ENCODE results near the gene WDR83.
A peak's percentile ranks its signal among the peaks of the same experiment; 100 is the strongest.
"Not testable (repeated sequence)": the region's sequence is repeated elsewhere in the genome, so short reads cannot be mapped to it uniquely, and the experiment has no call there.

Gene WDR83

GRCh38 chr19:12666265-12667048, at the start of gene WDR83, which contains the start of gene MAN2B1:
Gene WDR83, plus strand, starts transcription at chr19:12666807. Its CDS starts 2,984 bp downstream, at chr19:12669791.
Gene MAN2B1, minus strand, starts transcription at chr19:12666742. Its CDS starts 41 bp downstream, at chr19:12666701.
- peak; percentile 78 for DNase-seq

- DNase-seq, result no peak
Observed at GRCh38 chr19:12617646-12618045, 49.0 kb upstream of the WDR83 start.

DNA sequence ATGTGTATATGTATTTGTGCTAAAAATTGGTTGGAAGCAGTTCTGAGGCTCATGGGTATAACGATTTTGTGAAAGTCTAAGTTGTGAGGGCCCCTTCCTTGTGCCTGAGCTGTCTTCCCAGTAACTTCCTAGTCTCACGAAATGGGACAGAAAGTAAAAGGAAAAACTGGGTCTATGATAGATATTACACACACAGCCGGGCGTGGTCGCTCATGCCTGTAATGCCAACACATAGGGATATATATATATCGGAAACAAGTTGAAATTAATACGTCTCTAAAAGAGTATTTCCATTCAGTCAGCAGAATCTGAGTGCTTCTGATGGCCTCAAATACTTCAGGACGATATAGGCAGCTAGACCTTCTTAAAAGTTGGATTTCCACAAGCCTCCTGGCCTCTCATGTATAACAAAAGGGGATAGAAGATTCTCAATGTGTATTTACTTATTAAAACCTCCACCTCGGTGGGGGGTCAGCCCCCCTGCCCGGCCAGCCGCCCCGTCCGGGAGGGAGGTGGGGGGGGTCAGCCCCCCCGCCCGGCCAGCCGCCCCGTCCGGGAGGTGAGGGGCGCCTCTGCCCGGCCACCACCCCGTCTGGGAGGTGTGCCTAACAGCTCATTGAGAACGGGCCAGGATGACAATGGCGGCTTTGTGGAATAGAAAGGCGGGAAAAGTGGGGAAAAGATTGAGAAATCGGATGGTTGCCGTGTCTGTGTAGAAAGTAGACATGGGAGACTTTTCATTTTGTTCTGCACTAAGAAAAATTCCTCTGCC, 45.2 kb upstream of the WDR83 start:
- DNase-seq, result not testable (repeated sequence)

- DNase-seq, result peak; percentile 29
Observed at GRCh38 chr19:12623361-12624031, 43.1 kb upstream of the WDR83 start.

- DNase-seq, result no peak
Observed at GRCh38 chr19:12626958-12627357, 39.6 kb upstream of the WDR83 start.

- DNase-seq, result no peak
Observed at GRCh38 chr19:12628040-12629022, 38.3 kb upstream of the WDR83 start.

GRCh38 chr19:12629215-12629614, 37.4 kb upstream of the WDR83 start:
- no peak for DNase-seq

DNA sequence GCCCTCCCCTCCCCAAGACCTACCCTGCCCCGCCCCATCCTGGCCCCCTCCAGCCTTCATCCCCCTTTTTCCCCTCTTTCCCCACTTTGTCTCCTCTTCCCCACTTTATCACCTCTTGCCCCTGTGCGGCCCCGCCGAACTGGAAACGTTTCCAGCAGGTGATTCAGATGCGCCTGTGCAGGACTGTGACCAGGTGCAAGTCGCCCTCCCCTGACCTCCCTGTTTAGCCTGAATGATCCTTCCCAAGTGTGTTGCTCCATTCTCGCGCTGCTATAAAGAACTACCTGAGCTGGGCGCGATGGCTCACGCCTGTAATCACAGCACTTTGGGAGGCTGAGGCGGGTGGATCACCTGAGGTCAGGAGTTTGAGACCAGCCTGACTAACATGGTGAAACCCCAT, 30.0 kb upstream of the WDR83 start:
- DNase-seq, result no peak

- DNase-seq, result no peak
Observed at GRCh38 chr19:12638611-12639182, 27.9 kb upstream of the WDR83 start.

GRCh38 chr19:12639901-12640613, 26.6 kb upstream of the WDR83 start:
- peak; percentile 86 for DNase-seq

GRCh38 chr19:12641456-12641855, 25.2 kb upstream of the WDR83 start:
- no peak for DNase-seq

DNA sequence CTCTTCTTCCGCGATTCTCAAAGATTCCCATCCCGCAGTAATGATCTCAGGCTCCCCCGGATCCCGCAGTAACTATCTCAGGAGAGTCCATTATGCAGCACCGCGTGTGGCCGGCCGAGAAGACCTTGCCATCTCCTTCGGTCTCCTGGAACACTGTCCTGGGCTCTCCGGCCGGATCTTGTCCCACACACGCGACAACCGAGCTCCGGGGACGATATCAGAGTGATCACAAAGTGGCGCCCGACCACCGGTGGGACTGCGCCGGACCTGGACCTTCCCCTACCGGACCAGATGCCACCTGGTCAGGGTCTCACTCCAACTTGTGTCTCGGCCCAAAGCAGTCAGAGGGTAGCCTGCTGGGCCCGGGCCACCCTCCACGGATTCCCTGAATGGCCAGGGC, 24.1 kb upstream of the WDR83 start:
- no peak for DNase-seq

DNA sequence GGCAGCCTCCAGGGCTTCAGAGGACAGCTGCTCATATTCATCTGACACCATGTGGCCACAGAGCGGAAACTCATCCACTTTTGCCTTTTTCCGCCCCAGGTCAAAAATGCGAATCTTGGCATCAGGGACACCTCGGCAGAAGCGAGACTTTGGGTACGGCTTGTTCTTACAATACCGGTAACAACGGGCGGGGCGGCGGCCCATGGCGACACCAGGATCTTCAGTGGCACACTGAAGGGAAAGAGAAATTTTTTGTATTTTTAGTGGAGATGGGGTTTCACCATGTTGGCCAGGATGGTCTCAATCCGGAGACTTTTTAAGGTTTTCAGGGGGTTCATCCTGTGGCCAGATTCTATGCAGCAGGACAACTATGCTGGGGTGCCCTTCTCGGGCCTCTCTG, 22.9 kb upstream of the WDR83 start:
- DNase-seq, result not testable (repeated sequence)

GRCh38 chr19:12646551-12646950, 20.1 kb upstream of the WDR83 start:
- no peak for DNase-seq

GRCh38 chr19:12647047-12647446, 19.6 kb upstream of the WDR83 start:
- DNase-seq, result no peak

DNA sequence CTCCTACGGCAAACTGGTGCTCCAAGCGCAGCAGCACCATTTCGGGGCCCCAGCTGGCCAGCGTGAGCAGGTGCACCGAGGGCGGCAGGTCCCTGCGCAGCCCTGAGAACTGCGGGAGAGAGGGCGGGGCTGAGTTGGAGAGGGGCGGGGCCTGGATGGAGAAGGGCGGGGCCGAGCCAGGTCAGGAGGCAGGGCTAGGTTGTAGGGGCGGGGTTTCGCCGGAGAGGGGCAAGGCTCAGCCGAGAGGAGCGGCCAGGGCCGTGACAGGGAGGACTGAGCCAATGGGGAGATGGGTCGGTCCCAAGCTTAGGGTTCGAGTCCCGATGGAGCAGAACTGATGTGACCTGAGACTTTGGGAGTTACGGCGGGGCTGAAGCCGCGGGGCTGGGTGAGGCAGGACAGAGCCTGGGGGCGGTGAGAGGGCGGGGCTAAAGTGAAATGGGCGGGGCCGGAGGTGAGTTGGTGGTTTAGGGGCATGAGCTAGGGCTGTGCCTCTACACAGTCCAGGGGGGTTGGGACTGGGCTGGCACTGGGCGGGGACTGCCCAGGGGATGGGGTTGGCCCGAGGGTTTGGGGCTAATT, 19.0 kb upstream of the WDR83 start:
- peak; percentile 36 for DNase-seq

GRCh38 chr19:12648088-12648487, 18.5 kb upstream of the WDR83 start:
- no peak for DNase-seq

DNA sequence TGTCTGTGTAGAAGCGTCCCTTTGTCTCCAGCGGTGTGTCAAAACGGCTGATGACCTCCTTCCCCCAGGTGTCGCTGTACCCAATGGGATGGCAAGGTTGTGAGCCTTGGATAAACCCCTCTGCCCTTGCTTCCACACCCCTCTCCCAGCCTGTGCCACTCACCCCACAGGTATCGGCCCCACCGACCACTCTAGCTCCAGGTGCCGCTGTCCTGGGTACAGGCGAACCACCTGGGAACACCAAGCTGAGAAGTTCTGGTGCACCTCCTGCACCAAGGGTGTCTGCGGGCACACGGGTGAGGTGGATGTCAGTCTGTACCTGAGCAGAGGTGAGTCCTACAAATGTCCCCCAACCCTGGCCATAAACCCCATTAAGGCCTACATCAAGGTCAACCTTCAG, 16.7 kb upstream of the WDR83 start:
- no peak for DNase-seq

DNA sequence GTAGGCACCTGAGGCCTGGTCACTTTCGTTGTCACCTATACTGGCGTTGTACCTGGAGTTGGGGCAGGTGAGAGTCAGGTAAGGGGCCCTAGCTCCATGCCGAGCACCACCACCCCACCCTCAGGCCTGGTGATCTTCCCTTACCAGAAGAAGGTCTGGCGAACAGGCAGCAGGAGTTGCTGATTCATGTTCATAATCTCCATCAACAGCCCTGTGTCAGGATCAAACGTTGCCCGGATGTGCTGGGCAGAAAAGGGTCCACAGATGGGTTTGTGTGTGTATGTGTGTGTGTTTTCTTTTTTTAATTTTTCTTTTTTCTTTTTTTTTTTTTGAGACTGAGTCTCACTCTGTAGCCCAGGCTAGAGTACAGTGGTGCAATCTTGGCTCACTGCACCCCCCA, 14.4 kb upstream of the WDR83 start:
- no peak for DNase-seq

GRCh38 chr19:12655546-12655945, 11.1 kb upstream of the WDR83 start:
- DNase-seq, result no peak
